Astrocyte (in vitro differentiated cells and primary cell): ENCODE measurements around the gene RNF150.

ENCODE experiments used
- CTCF ChIP-seq: IDR thresholded peaks from 2 replicates; pipeline ENCODE4 v1.5.1; 2011; ENCODE audit warnings: low read depth, mild to moderate bottlenecking, inconsistent platforms, low read length, moderate library complexity; ENCODE audit not compliant: insufficient read depth
- EZH2 ChIP-seq: IDR thresholded peaks from 2 replicates; pipeline ENCODE4 v1.6.1; 2012; ENCODE audit warnings: mild to moderate bottlenecking, low read length, inconsistent platforms; ENCODE audit not compliant: insufficient read depth

- TF ChIP-seq CTCF = no peak
- TF ChIP-seq EZH2 = no peak
Measured at GRCh38 chr4:140871368-140871767, 261.9 kb downstream of the RNF150 start.
